Lung microvascular endothelial cell (primary cell): ENCODE measurements around the gene IQCF5. TPM values are rescaled to one million over a fixed set of nuclear protein-coding genes. Genes with fewer than 3 reads are reported as not detected.
"Not testable (repeated sequence)": the region's sequence is repeated elsewhere in the genome, so short reads cannot be mapped to it uniquely, and the experiment has no call there.

Source experiments
- DNase-seq, 2 donors: peaks; one replicate each; pipeline versions ENCODE4 v3.0.0 to v3.0.0-alpha.2; 2010; ENCODE audit warnings: low read depth in 2 of 2
- total RNA-seq: library from RNA; depleted of rRNA; stranded (reverse); fragments of >200 nt; gene quantifications from 2 replicates; pipeline ENCODE4 v1.2.1, GENCODE V29; 2014

The IQCF5 gene
- total RNA-seq, 1 donor from 2014 or later = not detected

DNA sequence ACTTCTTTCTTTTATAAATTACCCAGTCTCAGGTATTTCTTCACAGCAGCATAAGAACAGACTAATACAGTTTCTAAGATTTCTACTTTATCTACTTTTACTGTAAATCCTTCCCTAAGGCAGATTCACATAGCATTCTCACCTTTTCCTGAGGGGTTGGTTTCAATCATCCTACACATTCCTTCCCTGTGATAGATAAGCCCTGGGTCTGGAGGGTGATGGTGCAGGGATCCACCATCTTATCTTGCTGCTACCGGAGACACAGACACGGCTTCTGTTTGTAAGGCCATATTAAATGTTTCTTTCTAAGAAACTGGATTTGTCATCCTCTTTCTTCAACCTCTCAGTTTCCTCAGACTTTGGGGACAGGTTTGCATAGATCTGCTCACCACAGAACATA, 6.1 kb downstream of the IQCF5 start:
- DNase-seq = no peak

DNA sequence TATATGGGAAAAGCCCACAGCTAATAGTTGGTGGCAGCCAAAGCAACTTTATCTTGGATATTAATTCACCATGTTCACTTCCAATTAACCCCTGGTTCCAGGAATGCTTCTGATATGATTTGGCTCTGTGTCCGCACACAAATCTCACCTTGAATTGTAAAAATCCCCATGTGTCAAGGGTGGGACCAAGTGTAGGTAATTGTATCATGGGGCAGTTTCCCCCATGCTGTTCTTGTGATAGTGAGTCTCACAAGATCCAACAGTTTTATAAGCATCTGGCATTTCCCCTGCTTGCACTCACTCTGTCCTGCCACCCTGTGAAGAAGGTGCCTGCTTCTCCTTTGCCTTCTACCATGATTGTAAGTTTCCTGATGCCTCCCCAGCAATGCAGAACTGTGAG, 6.5 kb downstream of the IQCF5 start:
- DNase-seq = not testable (repeated sequence)

DNA sequence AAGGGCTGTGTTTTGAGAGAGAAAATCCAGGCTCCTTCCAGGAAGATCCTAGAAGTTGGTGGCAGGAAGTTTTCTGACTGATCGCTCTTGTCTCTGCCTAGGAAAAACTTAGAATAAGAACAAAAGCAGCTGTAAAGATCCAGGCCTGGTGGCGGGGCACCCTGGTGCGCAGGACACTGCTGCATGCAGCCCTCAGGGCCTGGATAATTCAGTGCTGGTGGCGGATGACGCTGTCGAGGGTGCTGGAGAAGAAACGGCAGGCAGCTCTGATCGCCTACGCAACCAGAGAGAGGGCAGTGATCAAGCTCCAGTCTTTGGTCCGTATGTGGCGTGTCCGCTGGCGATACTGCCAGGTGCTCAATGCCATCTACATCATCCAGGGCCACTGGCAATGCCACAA, 12.5 kb downstream of the IQCF5 start:
- DNase-seq = no peak

DNA sequence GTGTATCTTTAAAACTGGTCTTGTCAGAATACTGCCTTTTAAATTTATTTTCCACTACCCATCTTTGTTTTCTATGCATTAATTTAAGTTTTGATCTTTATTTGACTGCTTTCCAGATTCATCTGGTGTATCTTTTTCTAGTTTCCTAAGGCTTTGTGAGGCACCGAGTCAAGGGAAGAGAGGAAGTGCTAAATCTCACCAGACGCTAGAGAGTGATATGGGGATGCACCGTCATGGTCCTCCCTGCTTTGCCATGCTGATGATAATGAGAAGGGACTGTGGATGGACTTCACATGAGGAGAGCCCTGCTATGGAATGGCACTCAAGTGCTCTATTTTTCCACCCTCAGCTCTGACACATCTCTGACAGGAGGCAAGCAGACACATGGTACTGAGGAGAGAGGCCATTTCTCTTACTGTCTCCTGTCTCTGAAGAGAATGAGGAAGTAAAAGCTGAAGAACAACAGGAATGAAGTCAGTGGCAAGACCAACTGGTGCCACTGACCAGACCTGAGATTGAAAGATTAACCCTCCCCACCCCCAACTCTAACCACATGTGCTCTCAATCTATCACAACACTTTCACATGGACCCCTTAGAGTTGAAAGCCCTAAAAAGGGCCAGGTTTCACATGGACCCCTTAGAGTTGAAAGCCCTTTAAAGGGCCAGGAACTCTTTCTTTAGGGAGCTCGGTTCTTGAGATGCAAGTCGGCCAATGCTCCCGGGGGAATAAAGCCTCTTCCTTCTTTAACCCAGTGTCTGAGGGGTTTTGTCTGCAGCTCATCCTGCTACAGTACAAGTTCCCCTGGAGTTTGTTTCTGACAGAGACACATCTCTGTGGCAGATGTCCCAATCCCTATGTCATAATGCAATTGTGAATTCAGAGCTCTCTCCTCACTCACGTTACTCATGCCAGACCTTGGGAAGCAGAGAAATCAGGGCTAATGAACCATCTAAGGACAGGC, 14.4 kb downstream of the IQCF5 start, which contains the start of gene IQCF2:
Gene IQCF2 (plus strand): TSS at position 913 of the 963 bp plus-strand sequence. CDS start 52 bp downstream, outside the sequence.
- no peak for DNase-seq

DNA sequence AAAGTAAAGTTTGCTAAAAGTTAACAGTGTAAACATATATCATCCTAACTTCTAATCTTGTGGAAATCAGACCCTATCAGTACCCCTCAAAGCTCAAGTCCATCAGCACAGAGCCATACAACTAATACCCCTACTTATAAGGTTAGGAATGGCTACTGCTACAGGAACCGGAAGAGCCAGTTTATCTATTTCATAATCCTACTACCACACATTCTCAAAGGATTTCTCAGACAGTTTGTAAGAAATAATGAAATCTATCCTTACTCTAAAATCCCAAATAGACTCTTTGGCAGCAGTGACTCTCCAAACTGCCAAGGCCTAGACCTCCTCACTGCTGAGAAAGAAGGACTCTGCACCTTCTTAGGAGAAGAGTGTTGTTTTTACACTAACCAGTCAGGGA, 20.0 kb downstream of the IQCF5 start:
- not testable (repeated sequence) for DNase-seq

DNA sequence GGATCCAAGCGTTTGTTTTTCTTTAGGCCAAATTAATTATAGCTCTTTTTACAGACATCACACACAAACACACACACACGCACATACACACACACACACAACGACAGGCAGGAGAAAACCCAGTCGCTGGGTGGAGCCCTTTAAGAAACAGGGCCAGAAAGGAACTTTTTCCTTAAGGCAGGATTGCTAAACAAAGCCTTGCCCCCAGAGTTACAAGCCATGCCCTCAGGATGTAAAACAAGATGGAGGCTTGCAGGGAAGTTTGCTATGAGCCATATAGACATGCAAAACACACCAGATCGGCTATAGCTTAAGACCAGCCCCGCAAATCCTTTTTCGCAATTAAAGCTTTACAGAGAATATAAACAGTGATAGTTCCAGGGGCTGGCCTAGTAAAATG, 30.3 kb downstream of the IQCF5 start:
- DNase-seq = no peak

DNA sequence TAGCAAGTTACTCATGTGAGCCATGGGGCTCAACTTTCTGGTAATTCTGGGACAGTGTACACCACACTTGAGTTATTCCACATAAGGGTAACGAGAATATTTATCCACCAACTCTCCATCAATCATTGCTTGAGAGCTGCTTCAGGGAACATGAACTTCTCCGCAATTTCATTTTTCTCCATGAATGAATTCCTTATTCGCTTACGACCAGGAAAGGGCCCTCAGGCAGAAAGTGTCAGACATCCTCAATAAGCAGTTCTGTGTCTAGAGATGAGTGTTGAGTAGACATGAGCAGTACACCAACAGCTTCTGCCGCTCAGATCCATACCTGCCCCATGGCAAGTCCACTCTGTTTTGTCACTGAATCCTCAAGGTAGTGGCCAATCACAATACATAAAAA, 38.8 kb downstream of the IQCF5 start:
- no peak for DNase-seq

DNA sequence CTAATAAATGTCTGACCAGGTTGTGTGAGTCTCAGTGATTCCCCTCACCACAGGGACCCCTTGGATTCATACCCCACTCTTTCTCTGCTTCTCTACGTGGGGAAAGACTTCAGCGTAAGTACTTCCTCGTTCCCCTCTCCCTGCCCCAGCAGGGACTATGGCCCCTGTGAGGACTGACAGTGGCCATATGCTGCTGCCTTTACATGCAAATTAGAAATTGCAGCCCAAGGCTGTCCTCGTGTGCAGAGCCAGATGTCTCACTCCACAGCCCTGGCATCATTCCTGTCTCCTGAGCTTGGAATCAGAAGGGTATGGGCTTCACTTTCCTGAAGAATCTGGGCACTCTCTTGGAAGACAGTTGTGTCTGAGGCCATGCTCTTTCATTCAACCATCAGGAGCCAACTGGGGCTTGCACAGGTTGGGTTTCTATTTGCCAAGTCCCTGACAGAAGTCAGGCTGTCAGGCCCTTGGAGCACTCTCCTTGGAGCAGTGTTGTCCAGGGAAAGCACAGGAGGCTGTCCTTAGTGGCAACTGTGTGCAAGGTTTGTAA, 44.5 kb downstream of the IQCF5 start:
- DNase-seq = no peak

DNA sequence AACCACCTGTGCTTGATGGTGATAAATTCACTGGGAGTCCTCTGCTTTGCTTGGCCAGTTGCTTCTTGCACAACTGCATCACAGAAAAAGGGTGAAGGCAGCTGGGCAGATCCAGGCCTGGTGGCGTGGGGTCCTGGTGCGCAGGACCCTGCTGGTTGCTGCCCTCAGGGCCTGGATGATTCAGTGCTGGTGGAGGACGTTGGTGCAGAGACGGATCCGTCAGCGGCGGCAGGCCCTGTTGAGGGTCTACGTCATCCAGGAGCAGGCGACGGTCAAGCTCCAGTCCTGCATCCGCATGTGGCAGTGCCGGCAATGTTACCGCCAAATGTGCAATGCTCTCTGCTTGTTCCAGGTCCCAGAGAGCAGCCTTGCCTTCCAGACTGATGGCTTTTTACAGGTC, 45.1 kb downstream of the IQCF5 start:
- DNase-seq = no peak

DNA sequence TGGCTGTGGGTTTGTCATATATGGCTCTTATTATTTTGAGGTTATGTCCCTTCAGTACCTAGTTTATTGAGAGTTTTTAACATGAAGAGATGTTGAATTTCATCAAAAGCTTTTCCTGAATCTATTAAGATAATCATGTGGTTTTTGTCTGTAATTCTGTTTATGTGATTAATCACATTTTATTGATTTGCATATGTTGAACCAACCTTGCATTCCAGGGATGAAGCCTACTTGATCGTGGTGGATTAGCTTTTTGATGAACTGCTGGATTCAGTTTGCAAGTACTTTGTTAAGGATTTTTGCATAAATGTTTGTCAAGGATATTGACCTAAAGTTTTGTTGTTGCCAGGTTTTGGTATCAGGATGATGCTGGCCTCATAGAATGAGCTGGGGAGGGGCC, 47.1 kb downstream of the IQCF5 start:
- DNase-seq = no peak

Other genes starting within 250 kb of the IQCF5 start
- gene TEX264, start 204.3 kb downstream of the IQCF5 start, total RNA-seq = 36.4 and 57.1 TPM in 2 replicates
- gene GRM2, start 168.5 kb downstream of the IQCF5 start, total RNA-seq = under 0.01 TPM in 2 replicates
- not detected in 2 replicates for gene IQCF6, start 96.4 kb downstream of the IQCF5 start, total RNA-seq
- not detected in 2 replicates for gene IQCF2, start 14.0 kb downstream of the IQCF5 start, total RNA-seq
- not detected in 2 replicates for gene IQCF1, start 27.8 kb upstream of the IQCF5 start, total RNA-seq
- gene RRP9, start 66.3 kb upstream of the IQCF5 start, total RNA-seq = 11.1 and 18.5 TPM in 2 replicates
- 4.6 and 7.4 TPM in 2 replicates for gene PARP3, start 66.8 kb upstream of the IQCF5 start, total RNA-seq
- gene GPR62, start 79.8 kb upstream of the IQCF5 start, total RNA-seq = not detected in 2 replicates
- gene PCBP4, start 91.9 kb upstream of the IQCF5 start, total RNA-seq = 15.0 and 19.2 TPM in 2 replicates
- gene ABHD14B, start 98.4 kb upstream of the IQCF5 start, total RNA-seq = 10.0 and 16.7 TPM in 2 replicates
- 3.1 and 3.4 TPM in 2 replicates for gene ABHD14A, start 99.5 kb upstream of the IQCF5 start, total RNA-seq
- 10.7 and 22.2 TPM in 2 replicates for gene ACY1, start 107.9 kb upstream of the IQCF5 start, total RNA-seq
- gene RPL29, start 120.3 kb upstream of the IQCF5 start, total RNA-seq = 760 and 1,004 TPM in 2 replicates
- gene DUSP7, start 181.0 kb upstream of the IQCF5 start, total RNA-seq = 5.4 and 6.2 TPM in 2 replicates